Fibroblast of peridontal ligament (primary cell): Measurements from ENCODE around the gene PLCG1.
A peak's percentile ranks its signal among the peaks of the same experiment; 100 is the strongest.

Experiments used
- DNase-seq: peaks from one replicate; pipeline ENCODE4 v3.0.0-alpha.2; 2010; ENCODE audit errors: extremely low read depth

Gene PLCG1

GRCh38 chr20:41179961-41180360 is 42.6 kb downstream of the PLCG1 start:
- DNase-seq = no peak

DNA sequence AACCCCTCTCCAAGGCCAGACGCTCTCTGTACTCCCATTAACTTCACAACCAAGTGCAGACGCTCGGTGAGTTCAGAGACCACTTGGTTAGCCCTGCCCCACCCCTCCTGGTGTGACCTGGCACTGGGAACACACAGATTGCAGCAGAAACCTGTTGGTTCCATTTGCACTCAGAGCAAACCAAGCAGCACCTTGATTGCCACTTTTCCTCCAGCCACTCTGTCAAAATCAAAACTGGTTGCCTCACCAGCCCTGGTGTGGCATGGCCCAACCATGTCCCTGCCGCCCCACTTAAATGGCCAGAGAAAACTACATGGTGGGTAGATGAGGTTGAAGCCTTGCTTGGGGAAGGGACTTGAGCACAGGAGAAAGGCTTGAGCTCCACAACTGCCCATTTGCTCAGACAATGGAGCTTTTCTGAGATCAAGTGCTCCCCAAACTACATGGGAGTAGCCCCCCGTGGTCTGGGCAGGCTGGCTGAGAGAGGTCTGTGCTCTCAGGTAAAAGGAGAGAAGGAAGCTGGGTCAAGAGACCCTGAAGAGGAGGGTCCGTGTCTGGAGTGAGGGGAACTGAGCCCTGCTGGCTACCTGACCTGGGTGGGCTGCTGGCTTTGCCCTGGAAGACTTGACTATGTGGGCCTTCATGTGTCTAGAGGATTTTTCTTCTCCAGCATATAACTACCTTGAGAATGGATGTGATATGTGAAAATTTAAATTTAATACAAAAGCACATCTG is 43.4 kb downstream of the PLCG1 start:
- no peak for DNase-seq

DNA sequence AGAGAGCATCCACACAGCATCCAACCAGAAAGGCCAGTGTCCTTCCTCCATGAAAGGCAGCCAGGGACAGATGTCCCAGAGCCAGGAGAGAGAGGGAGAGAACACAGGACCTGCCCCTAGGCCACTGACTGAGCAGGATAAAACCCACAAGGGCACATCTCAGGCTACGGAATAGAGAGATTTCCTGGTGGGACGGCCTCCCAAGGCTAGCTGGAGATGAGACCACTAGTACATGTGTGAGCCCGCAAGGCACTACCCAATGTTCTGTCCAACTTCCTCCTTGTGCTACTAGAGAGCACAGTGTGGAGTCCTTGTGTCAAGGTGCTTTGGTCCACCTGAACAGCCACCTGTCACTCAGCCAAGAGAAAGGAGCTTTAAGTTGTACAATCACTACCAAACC is 44.2 kb downstream of the PLCG1 start:
- no peak for DNase-seq

- DNase-seq = no peak
Measured at GRCh38 chr20:41182296-41183212, 45.2 kb downstream of the PLCG1 start.

DNA sequence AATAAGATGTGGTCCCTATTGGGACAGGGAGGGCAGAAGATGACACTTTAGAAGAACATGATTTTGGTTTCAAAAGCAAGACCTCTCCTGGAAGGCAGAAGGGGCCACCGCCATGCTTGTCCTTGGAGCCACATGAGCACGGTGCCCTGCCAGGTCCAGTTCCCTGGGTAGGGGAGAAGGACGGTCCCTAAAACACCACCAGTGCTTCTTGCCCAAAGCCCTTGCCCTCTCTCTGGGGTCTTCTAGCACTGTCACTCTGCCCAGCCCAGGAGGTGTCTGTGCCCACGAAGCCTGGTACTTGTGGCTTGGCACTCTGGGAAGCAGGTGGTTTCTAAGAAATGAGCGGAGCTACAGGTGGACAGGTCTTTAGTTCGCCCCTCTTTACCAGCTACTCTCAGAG is 46.0 kb downstream of the PLCG1 start:
- DNase-seq = no peak

DNA sequence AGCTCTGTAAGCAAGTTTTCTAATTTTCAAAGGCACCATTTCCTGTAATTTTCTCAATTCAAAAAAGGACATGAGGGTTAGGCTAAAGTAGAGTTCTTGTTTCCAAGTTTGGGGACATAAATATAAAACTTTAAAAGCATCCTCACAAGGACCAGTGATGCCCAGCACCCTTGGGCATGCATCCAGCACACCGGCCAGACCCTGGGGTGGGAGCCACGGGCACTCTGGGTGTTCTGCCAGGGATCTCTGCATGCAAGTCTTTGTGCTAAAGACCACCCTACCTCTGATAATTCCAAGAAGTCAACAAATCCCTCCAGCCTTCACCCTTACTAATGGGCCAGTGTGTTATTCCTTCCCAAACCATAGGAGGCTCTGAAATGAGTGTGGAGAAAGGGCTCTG is 46.5 kb downstream of the PLCG1 start:
- no peak for DNase-seq

DNA sequence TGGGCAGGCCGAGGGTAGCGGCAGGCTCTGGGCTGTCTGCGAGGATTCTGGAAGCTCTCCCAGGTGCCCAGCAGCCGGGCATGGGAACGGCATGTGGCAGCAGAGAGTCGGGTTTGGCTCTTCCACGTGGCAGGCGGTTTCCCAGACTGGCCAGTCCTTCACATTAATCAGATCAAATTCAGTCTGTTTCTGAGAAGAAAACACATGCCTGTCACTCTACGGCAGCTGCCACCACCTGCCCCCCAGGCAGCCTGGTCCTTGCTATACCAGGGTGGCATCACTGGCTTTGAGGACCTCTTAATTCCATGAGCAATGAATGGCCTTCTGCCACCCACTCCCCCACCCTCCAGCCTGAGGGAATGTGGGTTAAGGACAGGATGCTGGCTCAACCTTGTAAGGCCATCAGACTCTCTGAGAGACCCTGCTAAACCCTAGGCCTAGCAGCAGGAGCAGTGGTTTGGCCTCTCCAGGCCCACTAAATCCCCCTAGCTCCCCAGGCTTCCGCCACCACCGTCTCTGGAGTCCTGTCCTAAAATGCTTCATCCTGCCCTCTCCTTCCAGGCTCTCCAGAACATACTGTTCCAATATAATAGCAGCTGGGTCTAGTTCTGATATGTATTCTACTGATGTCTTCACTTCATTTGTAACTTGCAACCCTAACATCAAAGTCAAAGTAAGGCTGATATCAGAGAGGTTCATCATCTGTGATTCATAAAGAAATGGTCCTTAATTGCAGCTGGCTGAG is 47.8 kb downstream of the PLCG1 start:
- DNase-seq = no peak

DNA sequence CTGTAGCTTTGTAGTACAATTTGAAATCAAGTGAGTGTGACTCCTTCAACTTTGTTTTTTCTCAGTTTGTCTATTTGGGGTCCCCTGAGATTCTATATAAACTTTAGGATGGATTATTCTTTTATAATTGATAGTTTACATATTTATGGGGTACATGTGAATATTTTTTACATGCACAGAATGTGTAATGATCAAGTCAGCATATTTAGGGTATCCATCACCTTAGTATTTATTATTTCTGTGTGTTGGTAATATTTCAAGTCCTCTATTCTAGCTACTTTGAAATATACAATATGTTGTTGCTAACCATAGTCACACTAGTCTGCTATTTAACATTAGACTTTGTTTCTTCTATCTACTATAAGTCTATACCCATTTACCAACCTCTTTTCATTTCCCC is 50.3 kb downstream of the PLCG1 start:
- no peak for DNase-seq

DNA sequence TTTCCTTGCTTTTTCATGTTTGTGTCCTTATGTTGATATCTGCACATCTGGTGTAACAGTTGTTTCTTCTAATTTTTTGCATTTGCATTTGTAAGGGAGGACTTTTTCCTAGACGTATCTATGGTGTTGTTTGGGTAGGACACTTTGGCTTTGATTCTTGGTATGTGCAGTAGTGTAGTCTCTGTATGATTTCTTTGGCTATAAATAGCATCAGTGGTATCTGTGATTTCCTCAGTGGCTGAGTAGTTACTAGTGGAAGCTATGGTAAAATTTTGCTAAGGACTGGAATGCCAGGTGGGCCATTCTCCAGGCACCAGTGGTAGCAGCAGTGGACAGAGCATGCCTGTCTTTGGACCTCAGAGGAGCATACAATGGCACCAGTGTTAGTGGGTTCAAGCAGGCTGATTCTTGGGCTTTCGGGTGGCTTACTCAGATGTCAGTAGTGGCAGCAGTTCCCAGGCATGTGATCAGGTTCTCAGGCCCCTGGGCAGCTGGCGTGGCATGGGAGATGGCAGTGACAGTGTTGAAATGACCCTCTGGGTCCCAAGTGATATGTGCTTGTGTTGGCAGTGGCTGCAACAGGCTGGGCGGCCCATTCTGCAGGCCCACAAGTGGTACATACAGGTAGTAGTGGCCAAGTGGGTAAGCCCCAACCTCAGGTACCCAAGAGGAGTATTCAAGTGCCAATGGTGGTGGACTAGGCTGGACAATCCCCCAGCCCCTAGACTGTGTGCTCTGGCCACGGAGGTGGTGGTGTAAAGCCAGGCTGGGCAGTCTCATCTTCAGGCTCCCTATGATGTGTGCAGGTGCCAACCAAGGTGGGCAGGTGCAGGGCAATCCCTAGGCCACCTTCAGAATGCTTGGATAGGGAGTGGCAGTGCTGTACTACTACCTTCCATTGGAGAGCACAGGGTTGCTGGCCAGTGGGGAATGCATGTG is 54.5 kb downstream of the PLCG1 start:
- DNase-seq = no peak

- DNase-seq = no peak
Measured at GRCh38 chr20:41192575-41192974, 55.2 kb downstream of the PLCG1 start.

DNA sequence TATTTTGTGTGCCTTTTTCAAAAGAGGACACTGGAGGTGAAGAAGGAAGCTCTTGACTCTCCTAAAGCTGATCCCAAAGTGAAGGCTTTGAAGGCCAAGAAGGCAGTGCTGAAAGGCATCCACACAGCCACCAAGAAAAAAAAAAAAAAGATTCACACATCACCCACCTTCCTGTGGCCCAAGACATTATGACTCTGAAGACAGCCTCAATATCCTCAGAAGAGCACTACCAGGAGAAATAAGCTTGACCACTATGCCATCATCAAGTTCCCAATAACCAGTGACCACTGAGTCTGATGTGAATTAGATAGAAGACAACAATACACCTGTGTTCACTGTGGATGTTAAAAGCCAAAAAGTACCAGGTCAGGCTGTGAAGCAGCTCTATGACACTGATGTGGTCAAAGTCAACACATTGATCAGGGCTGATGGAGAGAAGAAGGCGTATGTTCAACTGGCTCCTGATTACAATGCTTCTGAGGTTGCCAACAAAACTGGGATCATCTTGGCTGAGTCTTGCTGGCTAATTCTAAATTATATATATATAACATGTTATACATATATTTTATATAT is 59.4 kb downstream of the PLCG1 start:
- no peak for DNase-seq

- DNase-seq = no peak
Measured at GRCh38 chr20:41198443-41198842, 61.1 kb downstream of the PLCG1 start.

DNA sequence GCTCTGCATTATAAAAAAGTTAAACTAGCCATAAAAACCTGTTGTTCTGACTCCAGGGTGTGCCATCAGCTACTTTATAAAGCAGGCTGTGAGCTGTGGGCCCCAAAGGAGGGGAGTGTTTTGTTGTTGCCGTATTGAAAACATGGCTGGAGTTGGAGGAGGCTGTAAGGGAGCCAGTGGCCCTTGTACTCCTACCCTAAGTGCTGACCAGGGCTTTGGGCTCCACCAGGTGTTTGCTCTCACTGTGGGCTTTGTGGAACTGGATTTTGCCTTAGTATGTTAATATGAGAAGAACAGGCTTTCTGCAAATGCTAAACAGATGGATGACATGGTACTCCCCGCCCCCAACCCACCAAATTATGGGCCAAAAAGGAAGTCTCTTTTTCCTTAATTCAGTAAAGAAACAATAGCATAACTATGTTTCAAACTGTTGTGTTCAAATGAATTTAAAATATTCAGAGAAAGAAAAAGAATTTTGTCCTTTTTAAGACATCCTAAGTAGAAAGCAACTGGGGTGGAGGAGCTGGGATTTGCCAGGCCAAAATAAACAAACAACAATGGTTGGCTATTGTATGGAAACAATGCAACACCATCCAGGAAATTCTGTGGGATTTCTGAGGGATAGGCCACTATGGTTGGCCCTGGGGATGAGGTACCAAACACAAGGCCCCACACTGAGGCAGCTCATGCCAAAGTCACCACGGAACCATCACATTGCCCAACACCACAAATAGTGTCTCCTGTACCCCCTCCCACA is 63.3 kb downstream of the PLCG1 start:
- DNase-seq = peak; percentile 17

GRCh38 chr20:41201760-41202159 is 64.4 kb downstream of the PLCG1 start:
- no peak for DNase-seq

GRCh38 chr20:41202426-41202825 is 65.1 kb downstream of the PLCG1 start:
- DNase-seq = no peak

- DNase-seq = no peak
Measured at GRCh38 chr20:41203660-41204059, 66.3 kb downstream of the PLCG1 start.

GRCh38 chr20:41204304-41205265 is 67.2 kb downstream of the PLCG1 start:
- DNase-seq = no peak

- DNase-seq = peak; percentile 26
Measured at GRCh38 chr20:41205313-41205712, 68.0 kb downstream of the PLCG1 start.
